D721Med (cell line): Measurements from ENCODE around the gene SLF2.

Experiments used
- DNase-seq: peaks from one replicate; pipeline ENCODE4 v3.0.0; 2011; ENCODE audit warnings: low spot score; ENCODE audit not compliant: insufficient read length
- FAIRE-seq: peaks from 2 replicates; lab custom pipeline; 2011; peaks lifted over from hg19 to GRCh38; lab: Jason Lieb, UNC
- CTCF ChIP-seq: IDR thresholded peaks from 2 replicates; pipeline ENCODE4 v1.5.1; 2012; ENCODE audit warnings: mild to moderate bottlenecking, control low read depth; ENCODE audit not compliant: insufficient read depth; ENCODE audit errors: missing control alignments

SLF2 gene

DNA sequence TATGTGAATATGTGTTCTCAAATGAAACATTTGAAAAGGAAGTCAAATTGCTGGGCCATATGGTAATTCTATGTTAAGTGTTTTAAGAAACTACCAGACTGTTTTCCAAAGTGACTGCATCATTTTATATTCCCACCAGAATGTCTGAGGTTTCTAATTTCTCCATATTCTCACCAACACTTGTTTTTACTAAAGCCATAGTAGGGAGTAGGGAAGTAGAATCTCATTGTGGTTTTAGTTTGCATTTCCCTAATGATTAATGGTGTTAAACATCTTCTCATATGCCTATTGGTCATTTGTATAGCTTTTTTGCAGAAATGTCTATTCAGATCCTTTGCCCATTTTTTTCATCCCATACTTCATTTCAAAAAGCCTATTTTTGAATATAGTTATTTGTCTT is 47.5 kb downstream of the SLF2 start:
- FAIRE-seq (peak; percentile 91), DNase-seq (no peak)
- TF ChIP-seq CTCF = no peak

GRCh38 chr10:100962351-100963080 is 49.8 kb downstream of the SLF2 start:
- TF ChIP-seq CTCF = no peak
- FAIRE-seq = no peak
- no peak for DNase-seq

- no peak for TF ChIP-seq CTCF
- DNase-seq (no peak), FAIRE-seq (no peak)
Observed at GRCh38 chr10:100963826-100964225, 51.1 kb downstream of the SLF2 start.

- no peak for TF ChIP-seq CTCF
- DNase-seq (no peak), FAIRE-seq (no peak)
Observed at GRCh38 chr10:100965820-100966219, 53.1 kb downstream of the SLF2 start.

DNA sequence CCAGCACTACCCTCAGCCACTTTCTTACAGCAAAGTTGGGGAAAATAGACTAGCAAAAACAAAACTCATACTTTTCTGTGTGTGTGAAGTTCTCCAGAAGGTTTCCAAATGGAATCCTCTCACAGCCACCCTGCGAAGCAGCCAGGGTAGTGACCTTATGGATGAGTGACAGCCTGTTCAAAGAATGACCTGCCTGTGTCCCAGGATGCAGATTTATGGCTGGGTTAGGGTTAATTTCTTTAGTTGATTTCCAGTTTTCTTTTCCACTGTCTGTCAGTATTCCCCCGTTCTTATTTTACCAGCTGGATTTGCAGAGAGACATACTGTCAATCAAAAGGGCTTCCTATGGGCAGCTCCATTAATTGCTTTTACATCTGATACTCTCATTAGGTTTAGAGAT is 54.1 kb downstream of the SLF2 start:
- DNase-seq (no peak), FAIRE-seq (no peak)
- TF ChIP-seq CTCF = no peak

- FAIRE-seq = no peak
- TF ChIP-seq CTCF = no peak
- DNase-seq = no peak
Observed at GRCh38 chr10:100967332-100967731, 54.6 kb downstream of the SLF2 start.

GRCh38 chr10:100968062-100968736 is 55.4 kb downstream of the SLF2 start:
- FAIRE-seq = no peak
- no peak for DNase-seq
- TF ChIP-seq CTCF = no peak
